ENCODE results near the gene SNX9. TPM values are rescaled to one million over a fixed set of nuclear protein-coding genes. Genes with fewer than 3 reads are reported as not detected.
"Not testable (repeated sequence)": the region's sequence is repeated elsewhere in the genome, so short reads cannot be mapped to it uniquely, and the experiment has no call there.

Gene SNX9
- total and polyA plus RNA-seq, 2 donors (not counting 1 experiment from before 2014, with no cell fraction given) = 56.8 to 117 TPM

- no peaks in the 10 kb centered on the region for H3K79me2 ChIP-seq (ENCODE audit: control insufficient read depth, insufficient read depth, low read length)
- H2AFZ ChIP-seq (ENCODE audit: low read length) = no peak overlapping the region
- no peak for DNase-seq (ENCODE audit: low read depth in 2 of 2)
- no peak overlapping the region for H3K9ac ChIP-seq (ENCODE audit: insufficient read depth, low read length)
- no peaks in the 10 kb centered on the region for H3K4me1 ChIP-seq (ENCODE audit: control insufficient read depth, extremely low read depth, insufficient read depth, low read length)
- TF ChIP-seq EZH2 (IDR thresholded peaks at IDR 0.05; ENCODE audit: low read length, missing control alignments) = no peak
- no peak overlapping the region for H3K4me3 ChIP-seq (replicated peaks in 1 of 4; ENCODE audit: control extremely low read depth in 1 of 4, insufficient read depth in 1 of 4, low read depth in 3 of 4, low read length in 4 of 4)
- no peak overlapping the region for H3K27ac ChIP-seq (ENCODE audit: insufficient read depth, low read length)
- H3K27me3 ChIP-seq (ENCODE audit: control insufficient read depth, insufficient read depth, low read length) = no peaks in the 10 kb centered on the region
- no peak overlapping the region for H3K4me2 ChIP-seq (ENCODE audit: extremely low read depth, insufficient read depth, low read length)
- H3K36me3 ChIP-seq (ENCODE audit: control insufficient read depth, insufficient read depth, low read length) = no peaks in the 10 kb centered on the region
- H4K20me1 ChIP-seq (ENCODE audit: control insufficient read depth, extremely low read depth, insufficient read depth, low read length) = no peaks in the 10 kb centered on the region
- H3K9me3 ChIP-seq (ENCODE audit: control insufficient read depth, insufficient read depth, low read depth, low read length) = no peaks in the 10 kb centered on the region
Observed at GRCh38 chr6:157792671-157793070, 30.4 kb upstream of the SNX9 start.

- not testable (repeated sequence) for H2AFZ ChIP-seq (ENCODE audit: low read length); H3K79me2 ChIP-seq (ENCODE audit: control insufficient read depth, insufficient read depth, low read length); H3K4me2 ChIP-seq (ENCODE audit: extremely low read depth, insufficient read depth, low read length); H3K36me3 ChIP-seq (ENCODE audit: control insufficient read depth, insufficient read depth, low read length); H4K20me1 ChIP-seq (ENCODE audit: control insufficient read depth, extremely low read depth, insufficient read depth, low read length); H3K4me3 ChIP-seq (replicated peaks in 1 of 4; ENCODE audit: control extremely low read depth in 1 of 4, insufficient read depth in 1 of 4, low read depth in 3 of 4, low read length in 4 of 4); H3K9me3 ChIP-seq (ENCODE audit: control insufficient read depth, insufficient read depth, low read depth, low read length); H3K27me3 ChIP-seq (ENCODE audit: control insufficient read depth, insufficient read depth, low read length); H3K27ac ChIP-seq (ENCODE audit: insufficient read depth, low read length); H3K9ac ChIP-seq (ENCODE audit: insufficient read depth, low read length); H3K4me1 ChIP-seq (ENCODE audit: control insufficient read depth, extremely low read depth, insufficient read depth, low read length); DNase-seq (ENCODE audit: low read depth in 2 of 2)
Observed at GRCh38 chr6:157794012-157794411, 29.0 kb upstream of the SNX9 start.

DNA sequence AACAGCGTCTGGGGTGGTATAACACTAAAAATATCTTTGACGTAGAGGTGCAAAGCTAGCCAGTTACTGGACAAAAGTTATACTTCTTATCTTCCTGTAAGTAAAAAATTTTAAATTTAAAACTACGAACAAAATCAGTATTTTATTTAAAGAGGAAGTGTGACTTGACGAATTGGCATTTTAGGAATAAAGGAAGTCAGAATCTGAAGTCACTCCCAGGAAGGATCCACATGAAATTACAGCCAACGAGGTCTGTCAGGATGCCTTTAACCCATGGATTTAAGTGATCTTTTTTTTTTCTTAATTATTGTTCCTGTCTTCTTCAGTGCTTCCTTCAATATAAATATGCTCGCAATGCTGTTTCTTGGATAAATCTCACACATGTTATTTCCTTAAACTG lies 27.2 kb upstream of the SNX9 start:
- H2AFZ ChIP-seq (ENCODE audit: low read length) = no peak overlapping the region
- H4K20me1 ChIP-seq (ENCODE audit: control insufficient read depth, extremely low read depth, insufficient read depth, low read length) = no peaks in the 10 kb centered on the region
- H3K79me2 ChIP-seq (ENCODE audit: control insufficient read depth, insufficient read depth, low read length) = no peaks in the 10 kb centered on the region

DNA sequence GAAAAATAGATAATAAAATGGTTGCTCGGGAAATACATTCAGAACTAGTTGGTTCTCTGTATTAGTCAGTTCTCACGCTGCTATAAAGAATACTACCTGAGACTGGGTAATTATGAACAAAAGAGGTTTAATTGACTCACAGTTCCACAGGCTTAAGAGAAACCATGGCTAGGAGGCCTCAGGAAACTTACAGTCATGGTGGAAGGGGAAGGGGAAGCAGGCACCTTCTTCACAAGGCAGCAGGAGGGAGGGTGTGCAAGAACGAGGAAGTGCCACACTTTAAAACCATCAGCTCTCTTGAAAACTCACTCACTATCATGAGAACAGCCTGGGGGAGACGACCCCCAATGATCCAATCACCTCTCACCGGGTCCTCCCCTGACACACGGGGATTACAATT lies 24.2 kb upstream of the SNX9 start:
- Histone ChIP-seq H3K4me2 (ENCODE audit: extremely low read depth, insufficient read depth, low read length) (no peak overlapping the region), H3K79me2 (ENCODE audit: control insufficient read depth, insufficient read depth, low read length) (no peaks in the 10 kb centered on the region), H3K9me3 (ENCODE audit: control insufficient read depth, insufficient read depth, low read depth, low read length) (no peaks in the 10 kb centered on the region), H3K27ac (ENCODE audit: insufficient read depth, low read length) (no peak overlapping the region), H4K20me1 (ENCODE audit: control insufficient read depth, extremely low read depth, insufficient read depth, low read length) (no peaks in the 10 kb centered on the region), H3K9ac (ENCODE audit: insufficient read depth, low read length) (no peak overlapping the region), H2AFZ (ENCODE audit: low read length) (no peak overlapping the region), H3K27me3 (ENCODE audit: control insufficient read depth, insufficient read depth, low read length) (no peaks in the 10 kb centered on the region), H3K4me3 (replicated peaks in 1 of 4; ENCODE audit: control extremely low read depth in 1 of 4, insufficient read depth in 1 of 4, low read depth in 3 of 4, low read length in 4 of 4) (no peak overlapping the region), H3K4me1 (ENCODE audit: control insufficient read depth, extremely low read depth, insufficient read depth, low read length) (peaks cover 2% of the 10 kb centered on the region), H3K36me3 (ENCODE audit: control insufficient read depth, insufficient read depth, low read length) (no peaks in the 10 kb centered on the region)
- no peak for DNase-seq (ENCODE audit: low read depth in 2 of 2)
- TF ChIP-seq, protein P1, sequence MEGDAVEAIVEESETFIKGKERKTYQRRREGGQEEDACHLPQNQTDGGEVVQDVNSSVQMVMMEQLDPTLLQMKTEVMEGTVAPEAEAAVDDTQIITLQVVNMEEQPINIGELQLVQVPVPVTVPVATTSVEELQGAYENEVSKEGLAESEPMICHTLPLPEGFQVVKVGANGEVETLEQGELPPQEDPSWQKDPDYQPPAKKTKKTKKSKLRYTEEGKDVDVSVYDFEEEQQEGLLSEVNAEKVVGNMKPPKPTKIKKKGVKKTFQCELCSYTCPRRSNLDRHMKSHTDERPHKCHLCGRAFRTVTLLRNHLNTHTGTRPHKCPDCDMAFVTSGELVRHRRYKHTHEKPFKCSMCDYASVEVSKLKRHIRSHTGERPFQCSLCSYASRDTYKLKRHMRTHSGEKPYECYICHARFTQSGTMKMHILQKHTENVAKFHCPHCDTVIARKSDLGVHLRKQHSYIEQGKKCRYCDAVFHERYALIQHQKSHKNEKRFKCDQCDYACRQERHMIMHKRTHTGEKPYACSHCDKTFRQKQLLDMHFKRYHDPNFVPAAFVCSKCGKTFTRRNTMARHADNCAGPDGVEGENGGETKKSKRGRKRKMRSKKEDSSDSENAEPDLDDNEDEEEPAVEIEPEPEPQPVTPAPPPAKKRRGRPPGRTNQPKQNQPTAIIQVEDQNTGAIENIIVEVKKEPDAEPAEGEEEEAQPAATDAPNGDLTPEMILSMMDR (conservative IDR thresholded peaks at IDR 0.05 in 1 of 2, IDR thresholded peaks at IDR 0.05 in 1 of 2; ENCODE audit: low read depth in 1 of 2, low read length in 2 of 2) = no peak
- TF ChIP-seq EZH2 (IDR thresholded peaks at IDR 0.05; ENCODE audit: low read length, missing control alignments) = no peak

More for the DNA sequence above, 27.2 kb upstream of the SNX9 start:
- peaks cover 1% of the 10 kb centered on the region for H3K4me1 ChIP-seq (ENCODE audit: control insufficient read depth, extremely low read depth, insufficient read depth, low read length)
- H3K9me3 ChIP-seq (ENCODE audit: control insufficient read depth, insufficient read depth, low read depth, low read length) = no peaks in the 10 kb centered on the region
- H3K27ac ChIP-seq (ENCODE audit: insufficient read depth, low read length) = no peak overlapping the region
- H3K27me3 ChIP-seq (ENCODE audit: control insufficient read depth, insufficient read depth, low read length) = no peaks in the 10 kb centered on the region
- TF ChIP-seq, protein P1 (conservative IDR thresholded peaks at IDR 0.05 in 1 of 2, IDR thresholded peaks at IDR 0.05 in 1 of 2; ENCODE audit: low read depth in 1 of 2, low read length in 2 of 2) = no peak
- TF ChIP-seq EZH2 (IDR thresholded peaks at IDR 0.05; ENCODE audit: low read length, missing control alignments) = no peak
- no peak for DNase-seq (ENCODE audit: low read depth in 2 of 2)
- no peak overlapping the region for H3K9ac ChIP-seq (ENCODE audit: insufficient read depth, low read length)
- H3K4me3 ChIP-seq (replicated peaks in 1 of 4; ENCODE audit: control extremely low read depth in 1 of 4, insufficient read depth in 1 of 4, low read depth in 3 of 4, low read length in 4 of 4) = no peak overlapping the region
- no peaks in the 10 kb centered on the region for H3K36me3 ChIP-seq (ENCODE audit: control insufficient read depth, insufficient read depth, low read length)
- H3K4me2 ChIP-seq (ENCODE audit: extremely low read depth, insufficient read depth, low read length) = no peak overlapping the region

DNA sequence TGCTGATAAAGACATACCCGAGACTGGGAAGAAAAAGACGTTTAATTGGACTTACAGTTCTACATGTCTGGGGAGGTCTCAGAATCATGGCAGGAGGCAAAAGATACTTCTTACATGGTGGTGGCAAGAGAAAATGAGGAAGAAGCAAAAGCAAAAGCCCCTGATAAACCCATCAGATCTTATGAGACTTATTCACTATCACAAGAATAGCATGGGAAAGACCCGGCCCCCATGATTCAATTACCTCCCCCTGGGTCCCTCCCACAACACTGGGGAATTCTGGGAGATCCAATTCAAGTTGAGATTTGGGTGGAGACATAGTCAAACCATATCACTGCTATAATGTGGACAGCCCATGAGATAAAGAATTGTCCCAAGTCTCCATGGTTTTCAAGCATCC lies 23.5 kb upstream of the SNX9 start:
- H4K20me1 ChIP-seq (ENCODE audit: control insufficient read depth, extremely low read depth, insufficient read depth, low read length); H3K36me3 ChIP-seq (ENCODE audit: control insufficient read depth, insufficient read depth, low read length); H3K79me2 ChIP-seq (ENCODE audit: control insufficient read depth, insufficient read depth, low read length); H3K4me2 ChIP-seq (ENCODE audit: extremely low read depth, insufficient read depth, low read length); H2AFZ ChIP-seq (ENCODE audit: low read length); H3K27ac ChIP-seq (ENCODE audit: insufficient read depth, low read length); H3K4me1 ChIP-seq (ENCODE audit: control insufficient read depth, extremely low read depth, insufficient read depth, low read length); DNase-seq (ENCODE audit: low read depth in 2 of 2); H3K9ac ChIP-seq (ENCODE audit: insufficient read depth, low read length); H3K27me3 ChIP-seq (ENCODE audit: control insufficient read depth, insufficient read depth, low read length); H3K9me3 ChIP-seq (ENCODE audit: control insufficient read depth, insufficient read depth, low read depth, low read length); H3K4me3 ChIP-seq (replicated peaks in 1 of 4; ENCODE audit: control extremely low read depth in 1 of 4, insufficient read depth in 1 of 4, low read depth in 3 of 4, low read length in 4 of 4): not testable (repeated sequence)

Measured in fibroblast of lung (primary cell).